Measurements from ENCODE around the gene SLC12A8. TPM values are rescaled to one million over a fixed set of nuclear protein-coding genes. Genes with fewer than 3 reads are reported as not detected.

Gene SLC12A8
- total RNA-seq, 2 experiments from 2014 or later = 1.1 to 1.6 TPM

DNA sequence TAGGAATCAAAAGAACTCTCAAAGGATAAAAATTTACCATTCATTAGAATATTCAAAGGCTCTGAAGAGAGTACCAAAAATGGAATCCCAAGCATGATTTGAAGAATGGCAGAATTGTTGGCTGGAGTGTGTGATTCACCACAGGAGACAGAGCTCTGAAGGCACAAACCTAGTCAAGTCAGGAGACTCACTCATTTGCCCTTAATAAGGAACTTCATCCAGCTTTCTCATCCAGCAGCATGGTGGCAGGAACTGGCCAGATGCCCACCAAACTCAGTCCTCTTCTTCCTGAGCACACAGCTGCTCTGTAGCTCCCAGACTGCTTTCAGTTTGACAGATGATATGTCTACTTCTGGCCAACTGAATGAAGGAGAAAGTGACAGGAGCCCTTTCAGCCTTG, 140.2 kb downstream of the SLC12A8 start:
- Mint-ChIP-seq H3K36me3 (ENCODE audit: low read depth) (no peaks in the 10 kb centered on the region), H3K9me3 (no peaks in the 10 kb centered on the region), H3K27me3 (no peaks in the 10 kb centered on the region), H3K4me3 (no peak overlapping the region), H3K4me1 (ENCODE audit: low read depth) (peaks cover 12% of the 10 kb centered on the region), H3K27ac (no peak overlapping the region)
- ChIA-PET CTCF (no interaction called here), POLR2A (no interaction called here)
- DNase-seq (no peak), ATAC-seq (no peak)
- intact Hi-C loops (cut with micrococcal nuclease) = no loop called here
- TF ChIP-seq, protein P1, sequence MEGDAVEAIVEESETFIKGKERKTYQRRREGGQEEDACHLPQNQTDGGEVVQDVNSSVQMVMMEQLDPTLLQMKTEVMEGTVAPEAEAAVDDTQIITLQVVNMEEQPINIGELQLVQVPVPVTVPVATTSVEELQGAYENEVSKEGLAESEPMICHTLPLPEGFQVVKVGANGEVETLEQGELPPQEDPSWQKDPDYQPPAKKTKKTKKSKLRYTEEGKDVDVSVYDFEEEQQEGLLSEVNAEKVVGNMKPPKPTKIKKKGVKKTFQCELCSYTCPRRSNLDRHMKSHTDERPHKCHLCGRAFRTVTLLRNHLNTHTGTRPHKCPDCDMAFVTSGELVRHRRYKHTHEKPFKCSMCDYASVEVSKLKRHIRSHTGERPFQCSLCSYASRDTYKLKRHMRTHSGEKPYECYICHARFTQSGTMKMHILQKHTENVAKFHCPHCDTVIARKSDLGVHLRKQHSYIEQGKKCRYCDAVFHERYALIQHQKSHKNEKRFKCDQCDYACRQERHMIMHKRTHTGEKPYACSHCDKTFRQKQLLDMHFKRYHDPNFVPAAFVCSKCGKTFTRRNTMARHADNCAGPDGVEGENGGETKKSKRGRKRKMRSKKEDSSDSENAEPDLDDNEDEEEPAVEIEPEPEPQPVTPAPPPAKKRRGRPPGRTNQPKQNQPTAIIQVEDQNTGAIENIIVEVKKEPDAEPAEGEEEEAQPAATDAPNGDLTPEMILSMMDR (IDR thresholded peaks at IDR 0.05) = no peak

DNA sequence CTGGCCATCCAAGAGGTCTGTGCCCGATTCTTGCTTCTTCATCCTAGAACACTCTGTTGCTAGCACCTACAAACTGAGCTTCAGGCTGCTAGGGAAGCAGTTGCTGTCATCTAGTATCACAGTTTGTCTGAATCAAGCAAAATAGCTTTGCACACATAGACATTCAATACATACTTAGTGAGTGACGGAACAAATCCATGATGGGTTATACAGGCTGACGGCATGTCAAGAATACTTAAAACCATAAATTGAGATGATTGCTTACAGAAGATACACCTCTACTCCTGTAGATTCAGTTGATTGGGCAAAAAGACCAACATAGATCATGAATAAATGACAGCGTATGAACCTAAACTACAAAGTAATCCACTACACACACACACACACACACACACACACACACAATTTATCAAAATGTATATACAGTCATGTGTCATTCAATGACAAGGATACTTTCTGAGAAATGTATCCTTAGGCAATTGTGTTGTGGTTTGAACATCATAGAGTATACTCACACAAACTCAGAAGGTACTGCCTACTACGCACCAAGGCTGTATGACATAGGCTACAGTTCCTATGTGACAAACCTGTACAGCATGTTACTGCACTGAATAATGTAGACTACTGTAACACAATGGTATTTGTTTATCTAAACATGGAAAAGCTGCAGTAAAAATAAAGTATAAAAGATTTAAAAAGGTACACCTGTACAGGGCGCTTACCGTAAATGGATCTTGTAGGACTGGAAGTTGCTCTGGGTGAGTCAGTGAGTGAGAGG, 142.4 kb downstream of the SLC12A8 start:
- Mint-ChIP-seq H3K27ac (no peak overlapping the region), H3K9me3 (no peaks in the 10 kb centered on the region), H3K4me1 (ENCODE audit: low read depth) (peaks cover 12% of the 10 kb centered on the region), H3K4me3 (no peak overlapping the region), H3K27me3 (no peaks in the 10 kb centered on the region), H3K36me3 (ENCODE audit: low read depth) (no peaks in the 10 kb centered on the region)
- ChIA-PET POLR2A (no interaction called here), CTCF (interaction anchor here (1.2 kb wide), 1 partner anchor 169 kb away, joined by 3 read pairs; no protein-coding TSS in a partner anchor)
- DNase-seq = no peak
- TF ChIP-seq, protein P1 (IDR thresholded peaks at IDR 0.05) = no peak
- no peak for ATAC-seq
- intact Hi-C loops (cut with micrococcal nuclease) = no loop called here

DNA sequence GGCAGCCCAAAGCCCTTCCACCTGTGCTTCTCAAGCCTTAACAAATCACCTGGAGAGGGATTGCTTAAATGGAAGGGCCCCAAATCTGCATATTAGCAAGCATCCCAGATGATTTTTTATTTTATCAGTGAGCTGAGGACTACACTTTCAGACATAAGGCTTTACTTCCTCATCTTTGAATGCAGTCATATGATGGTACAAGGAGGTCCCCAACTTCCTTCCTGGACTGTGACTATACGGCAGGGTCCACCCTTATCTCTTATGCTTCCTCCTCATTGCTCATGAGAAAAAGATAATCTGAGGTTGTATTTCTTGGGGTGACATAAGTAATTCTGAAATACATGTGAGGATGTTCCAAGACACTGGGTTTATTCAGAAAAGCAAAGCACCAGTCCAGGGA, 143.1 kb downstream of the SLC12A8 start:
- Mint-ChIP-seq H3K4me3 (no peak overlapping the region), H3K4me1 (ENCODE audit: low read depth) (peaks cover 12% of the 10 kb centered on the region), H3K27me3 (no peaks in the 10 kb centered on the region), H3K27ac (no peak overlapping the region), H3K36me3 (ENCODE audit: low read depth) (no peaks in the 10 kb centered on the region), H3K9me3 (no peaks in the 10 kb centered on the region)
- ChIA-PET POLR2A (no interaction called here), CTCF (interaction anchor here (1.2 kb wide), 1 partner anchor 168 kb away, joined by 3 read pairs; no protein-coding TSS in a partner anchor)
- no peak for DNase-seq
- intact Hi-C loops (cut with micrococcal nuclease) = no loop called here
- peak; percentile 39 for ATAC-seq
- TF ChIP-seq, protein P1 (IDR thresholded peaks at IDR 0.05) = no peak

DNA sequence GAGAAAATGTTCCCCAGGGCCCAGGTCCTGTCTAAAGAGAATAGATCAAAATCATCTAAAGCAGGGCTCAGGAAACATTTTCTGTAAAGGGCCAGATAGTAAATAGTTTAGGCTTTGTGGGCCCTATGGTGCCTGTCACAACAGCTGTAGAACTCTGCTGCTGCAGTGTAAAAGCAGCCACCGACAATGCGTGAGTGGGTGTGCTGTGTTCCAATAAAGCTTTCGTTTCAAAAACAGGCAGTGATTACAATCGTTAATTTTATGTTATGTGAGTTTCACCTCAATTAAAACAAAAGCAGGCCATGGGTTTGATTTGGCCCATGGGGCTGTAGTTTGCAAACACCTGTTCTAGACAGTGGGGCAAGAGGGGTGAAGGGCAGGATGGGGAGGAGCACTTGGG, 144.3 kb downstream of the SLC12A8 start:
- peaks cover 3% of the 10 kb centered on the region for H3K27me3 Mint-ChIP-seq
- TF ChIP-seq, protein P1 (IDR thresholded peaks at IDR 0.05) = no peak
- no peak overlapping the region for H3K27ac Mint-ChIP-seq
- H3K36me3 Mint-ChIP-seq (ENCODE audit: low read depth) = no peaks in the 10 kb centered on the region
- no peak overlapping the region for H3K4me3 Mint-ChIP-seq
- POLR2A ChIA-PET = no interaction called here
- H3K4me1 Mint-ChIP-seq (ENCODE audit: low read depth) = peaks cover 12% of the 10 kb centered on the region
- no peaks in the 10 kb centered on the region for H3K9me3 Mint-ChIP-seq
- CTCF ChIA-PET = no interaction called here
- ATAC-seq (no peak), DNase-seq (no peak)
- intact Hi-C loops (cut with micrococcal nuclease) = no loop called here

DNA sequence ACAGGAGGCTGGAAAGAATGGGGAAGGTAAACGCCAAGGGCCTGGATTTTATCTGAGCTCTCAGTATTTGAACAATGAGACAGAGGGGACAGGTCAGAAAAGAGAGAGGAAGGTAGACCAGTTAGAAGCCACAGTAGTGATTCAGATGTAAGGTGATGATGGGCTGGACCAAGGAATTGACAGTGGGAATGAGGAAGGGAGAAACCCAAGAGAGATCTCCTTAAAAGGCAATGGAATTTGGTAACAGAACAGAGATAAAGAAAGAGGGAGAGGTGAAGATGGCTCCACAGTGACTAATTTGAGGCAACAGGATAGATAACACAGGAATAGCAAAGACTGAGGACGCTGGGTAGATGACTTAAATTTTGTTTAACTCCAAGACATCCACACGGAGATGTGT, 145.3 kb downstream of the SLC12A8 start:
- Mint-ChIP-seq H3K27me3 (peaks cover 3% of the 10 kb centered on the region), H3K4me1 (ENCODE audit: low read depth) (peaks cover 12% of the 10 kb centered on the region), H3K36me3 (ENCODE audit: low read depth) (no peaks in the 10 kb centered on the region), H3K27ac (no peak overlapping the region), H3K4me3 (no peak overlapping the region), H3K9me3 (no peaks in the 10 kb centered on the region)
- ChIA-PET POLR2A (interaction anchor here (0.6 kb wide), 2 partner anchors 17 to 38 kb away, joined by 3 read pairs; no protein-coding TSS in a partner anchor), CTCF (interaction anchor here (1.0 kb wide), 1 partner anchor 27 kb away, joined by 3 read pairs; no protein-coding TSS in a partner anchor)
- intact Hi-C loops (cut with micrococcal nuclease) = no loop called here
- TF ChIP-seq, protein P1 (IDR thresholded peaks at IDR 0.05) = no peak
- DNase-seq (no peak), ATAC-seq (no peak)
